GM12878 (cell line): Measurements from ENCODE around the gene DNAH17. TPM values are rescaled to one million over a fixed set of nuclear protein-coding genes. Genes with fewer than 3 reads are reported as not detected.

Source experiments
- ATAC-seq: fragments of 200-7000 bp; cut with Tn5 transposase; 3 replicates; pipeline ENCODE4 v1.9.1; 2020; ENCODE audit warnings: mild to moderate bottlenecking, moderate library complexity
- BruUV-seq: library from RNA; stranded (reverse); fragments of 400-500 nt; replicated peaks from 2 replicates; lab custom pipeline; 2021; lab: Mats Ljungman, UMichigan
- CTCF ChIA-PET: fragments of 300-600 bp; sonication (Branson Sonifier 250); formaldehyde crosslinking; extraction: SDS; loops from one replicate; lab custom pipeline; 2021; ENCODE audit warnings: inconsistent platforms; lab: Yijun Ruan, JAX
- POLR2A ChIA-PET: fragments of 350-600 bp; formaldehyde crosslinking; extraction: SDS; loops from one replicate; lab custom pipeline; 2021; ENCODE audit warnings: inconsistent platforms; lab: Charles Lee
- RAD21 ChIA-PET: fragments of 300-600 bp; sonication (Branson Sonifier 250); formaldehyde crosslinking; loops from one replicate; lab custom pipeline; 2023; ENCODE audit warnings: antibody characterized with exemption; ENCODE audit not compliant: unreplicated experiment; lab: Charles Lee
- SMC1A ChIA-PET: fragments of 300-600 bp; sonication (Branson Sonifier 250); formaldehyde crosslinking; loops from one replicate; lab custom pipeline; 2023; ENCODE audit not compliant: unreplicated experiment, uncharacterized antibody; lab: Charles Lee
- DNase-seq: peaks from one replicate; pipeline ENCODE4 v3.0.0-alpha.2; 2011; ENCODE audit warnings: low read depth, low spot score
- FAIRE-seq: peaks from 3 replicates; lab custom pipeline; 2011; peaks lifted over from hg19 to GRCh38; lab: Jason Lieb, UNC
- H2AFZ ChIP-seq: 2 replicates; pipeline ENCODE4 v1.6.0; 2011; ENCODE audit warnings: low read depth, low read length, control low read depth; ENCODE audit not compliant: control insufficient read depth
- H3K27ac ChIP-seq: 2 replicates; pipeline ENCODE4 v1.5.1; 2011; ENCODE audit warnings: control low read depth; ENCODE audit not compliant: control insufficient read depth, insufficient read depth
- H3K27me3 ChIP-seq, 2 experiments: replicated peaks in 1 of 2; 2 replicates each; pipeline versions ENCODE4 v1.6.0 to v1.6.1; 2011; ENCODE audit warnings: low read length in 1 of 2; ENCODE audit not compliant: control insufficient read depth in 2 of 2, insufficient read depth in 2 of 2
- H3K36me3 ChIP-seq, 2 experiments: 2 replicates each; pipeline ENCODE4 v1.5.1; 2011; ENCODE audit warnings: low read length in 1 of 2; ENCODE audit not compliant: control insufficient read depth in 2 of 2, insufficient read depth in 2 of 2
- H3K4me1 ChIP-seq: 2 replicates; pipeline ENCODE4 v1.6.1; 2011; ENCODE audit warnings: mild to moderate bottlenecking, low read length, moderate library complexity, mixed read lengths; ENCODE audit not compliant: control insufficient read depth, insufficient read depth
- H3K4me2 ChIP-seq: 2 replicates; pipeline ENCODE4 v1.6.0; 2011; ENCODE audit warnings: control low read depth; ENCODE audit not compliant: control insufficient read depth, insufficient read depth
- H3K4me3 ChIP-seq: fragments of 200-600 bp; sonication (generic); 2 replicates; pipeline ENCODE4 v1.5.1; 2016
- H3K79me2 ChIP-seq: 2 replicates; pipeline ENCODE4 v1.6.0; 2011; ENCODE audit warnings: low read length; ENCODE audit not compliant: control insufficient read depth, insufficient read depth
- H3K9ac ChIP-seq: 2 replicates; pipeline ENCODE4 v1.8.0; 2011; ENCODE audit warnings: low read length, control low read depth, mixed read lengths; ENCODE audit not compliant: control insufficient read depth, insufficient read depth
- H3K9me3 ChIP-seq: replicated peaks from 3 replicates; pipeline ENCODE4 v1.5.1; 2011; ENCODE audit warnings: mild to moderate bottlenecking, low read length; ENCODE audit not compliant: control insufficient read depth, insufficient read depth
- H4K20me1 ChIP-seq: 2 replicates; pipeline ENCODE4 v1.6.0; 2011; ENCODE audit not compliant: control insufficient read depth, insufficient read depth
- CEBPB ChIP-seq, 2 experiments: fragments of 150-350 bp in 1 of 2; IDR thresholded peaks; 2 replicates each; pipeline ENCODE4 v1.6.1; 2012 to 2014; ENCODE audit warnings: low read depth in 2 of 2, low read length in 2 of 2, borderline replicate concordance in 1 of 2, inconsistent platforms in 1 of 2
- CHD4 ChIP-seq: fragments of 200-600 bp; sonication (generic); IDR thresholded peaks from 2 replicates; pipeline ENCODE4 v1.6.1; 2016; ENCODE audit warnings: mild to moderate bottlenecking
- EED ChIP-seq: sonication (generic); IDR thresholded peaks from 2 replicates; pipeline ENCODE4 v1.6.1; 2016; ENCODE audit warnings: antibody characterized with exemption, low read depth
- HCFC1 ChIP-seq: fragments of 150-350 bp; IDR thresholded peaks from 2 replicates; pipeline ENCODE4 v1.6.1; 2014; ENCODE audit warnings: low read length
- PAX5 ChIP-seq: IDR thresholded peaks from 2 replicates; pipeline ENCODE4 v1.6.1; 2011; ENCODE audit warnings: low read depth, low read length, borderline replicate concordance
- RAD21 ChIP-seq: IDR thresholded peaks from 2 replicates; pipeline ENCODE4 v1.6.1; 2011; ENCODE audit warnings: mild to moderate bottlenecking, low read depth, low read length, moderate library complexity; ENCODE audit not compliant: insufficient read depth
- STAT1 ChIP-seq: fragments of 450-650 bp; conservative IDR thresholded peaks from 2 replicates; pipeline ENCODE4 v1.6.1; 2014; ENCODE audit warnings: antibody characterized with exemption, mild to moderate bottlenecking
- SUPT20H ChIP-seq: IDR thresholded peaks from 2 replicates; pipeline ENCODE4 v1.6.1; 2011; ENCODE audit warnings: low read depth, mild to moderate bottlenecking, low read length, moderate library complexity, borderline replicate concordance; ENCODE audit not compliant: control insufficient read depth
- ZNF24 ChIP-seq: fragments of 450-650 bp; IDR thresholded peaks from 2 replicates; pipeline ENCODE4 v1.6.1; 2017; ENCODE audit warnings: antibody characterized with exemption, mild to moderate bottlenecking
- ZZZ3 ChIP-seq: IDR thresholded peaks from 2 replicates; pipeline ENCODE4 v1.6.1; 2011; ENCODE audit warnings: low read depth; ENCODE audit not compliant: control insufficient read depth, insufficient read length
- WGBS: methylation state at CpG from one replicate; pipeline ENCODE4 v1.1.6; 2016; ENCODE audit warnings: low lambda C conversion rate; ENCODE audit not compliant: insufficient replicate concordance, insufficient coverage; ENCODE audit errors: missing lambda C conversion rate; 5-methylcytosine and 5-hydroxymethylcytosine counted together
- in situ Hi-C: fragments of 300-500 bp; cut with MboI; formaldehyde crosslinking; loops from 9 replicates; pipeline ENCODE4 v1.14.3; 2018; ENCODE audit warnings: mixed read lengths
- intact Hi-C: fragments of 100-400 bp; cut with micrococcal nuclease; formaldehyde crosslinking; loops from one replicate; pipeline ENCODE4 v1.14.2; 2022; ENCODE audit not compliant: unreplicated experiment
- polyA plus RNA-seq, 11 experiments: library from polyadenylated mRNA; depleted of rRNA in 4 of 11; unstranded in 6 of 11; stranded (reverse) in 5 of 11; fragments of >200 nt; fragmentation: Nextera tagmentation in 4 of 11; fragmentation: Illumina TruSeq in 1 of 11; extraction: Ambion mirVana in 4 of 11; extraction: Trizol in 1 of 11; gene quantifications; 1 replicate in 1 of 11; 2 replicates in 10 of 11; pipeline versions ENCODE4 v1.2.1 to v1.2.3, GENCODE V29; 2011 to 2016; ENCODE audit warnings: inconsistent platforms in 2 of 11, missing spikeins in 2 of 11, low read depth in 1 of 11
- total RNA-seq, 4 experiments: library from RNA; depleted of rRNA in 3 of 4; stranded (reverse); fragments of >200 nt in 3 of 4; fragmentation: Illumina TruSeq in 1 of 4; extraction: Trizol in 1 of 4; gene quantifications; 2 replicates each; pipeline versions ENCODE4 v1.2.1 to v1.2.3, GENCODE V29; 2013 to 2021
- TF ChIP-seq, protein P1 (sequence below): fragments of 450-650 bp; IDR thresholded peaks from 2 replicates; pipeline ENCODE4 v1.6.1; 2017; ENCODE audit warnings: mild to moderate bottlenecking, moderate library complexity
- TF ChIP-seq, protein P2 (sequence below): IDR thresholded peaks from 2 replicates; pipeline ENCODE4 v1.6.1; 2012; ENCODE audit warnings: low read depth, low read length, improper control_type of control experiment

The DNAH17 gene
- total and polyA plus RNA-seq, 10 of the 15 experiments (the other 5 are each of a cell fraction or from before 2014, with no cell fraction given): 0.16 to 2.9 (median 0.56) TPM

- intact Hi-C loops: no loop called here
These were observed 47.1 kb downstream of the DNAH17 start for GRCh38 chr17:78529871-78530670.

GRCh38 chr17:78529251-78529650, 47.9 kb downstream of the DNAH17 start:
- H2AFZ ChIP-seq: no peak overlapping the region
- H3K4me1 ChIP-seq: no peaks in the 10 kb centered on the region
- no peak overlapping the region for H3K9ac ChIP-seq
- CTCF ChIA-PET: no interaction called here
- no peak overlapping the region for H3K4me2 ChIP-seq
- ATAC-seq (no peak), DNase-seq (no peak), FAIRE-seq (no peak)
- H4K20me1 ChIP-seq: no peaks in the 10 kb centered on the region
- POLR2A ChIA-PET: no interaction called here
- no peak overlapping the region for H3K27ac ChIP-seq
- no peaks in the 10 kb centered on the region for H3K27me3 ChIP-seq
- BruUV-seq: no TSS peak
- intact Hi-C loops: no loop called here
- TF ChIP-seq, protein P1, sequence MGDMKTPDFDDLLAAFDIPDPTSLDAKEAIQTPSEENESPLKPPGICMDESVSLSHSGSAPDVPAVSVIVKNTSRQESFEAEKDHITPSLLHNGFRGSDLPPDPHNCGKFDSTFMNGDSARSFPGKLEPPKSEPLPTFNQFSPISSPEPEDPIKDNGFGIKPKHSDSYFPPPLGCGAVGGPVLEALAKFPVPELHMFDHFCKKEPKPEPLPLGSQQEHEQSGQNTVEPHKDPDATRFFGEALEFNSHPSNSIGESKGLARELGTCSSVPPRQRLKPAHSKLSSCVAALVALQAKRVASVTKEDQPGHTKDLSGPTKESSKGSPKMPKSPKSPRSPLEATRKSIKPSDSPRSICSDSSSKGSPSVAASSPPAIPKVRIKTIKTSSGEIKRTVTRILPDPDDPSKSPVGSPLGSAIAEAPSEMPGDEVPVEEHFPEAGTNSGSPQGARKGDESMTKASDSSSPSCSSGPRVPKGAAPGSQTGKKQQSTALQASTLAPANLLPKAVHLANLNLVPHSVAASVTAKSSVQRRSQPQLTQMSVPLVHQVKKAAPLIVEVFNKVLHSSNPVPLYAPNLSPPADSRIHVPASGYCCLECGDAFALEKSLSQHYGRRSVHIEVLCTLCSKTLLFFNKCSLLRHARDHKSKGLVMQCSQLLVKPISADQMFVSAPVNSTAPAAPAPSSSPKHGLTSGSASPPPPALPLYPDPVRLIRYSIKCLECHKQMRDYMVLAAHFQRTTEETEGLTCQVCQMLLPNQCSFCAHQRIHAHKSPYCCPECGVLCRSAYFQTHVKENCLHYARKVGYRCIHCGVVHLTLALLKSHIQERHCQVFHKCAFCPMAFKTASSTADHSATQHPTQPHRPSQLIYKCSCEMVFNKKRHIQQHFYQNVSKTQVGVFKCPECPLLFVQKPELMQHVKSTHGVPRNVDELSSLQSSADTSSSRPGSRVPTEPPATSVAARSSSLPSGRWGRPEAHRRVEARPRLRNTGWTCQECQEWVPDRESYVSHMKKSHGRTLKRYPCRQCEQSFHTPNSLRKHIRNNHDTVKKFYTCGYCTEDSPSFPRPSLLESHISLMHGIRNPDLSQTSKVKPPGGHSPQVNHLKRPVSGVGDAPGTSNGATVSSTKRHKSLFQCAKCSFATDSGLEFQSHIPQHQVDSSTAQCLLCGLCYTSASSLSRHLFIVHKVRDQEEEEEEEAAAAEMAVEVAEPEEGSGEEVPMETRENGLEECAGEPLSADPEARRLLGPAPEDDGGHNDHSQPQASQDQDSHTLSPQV: no peak
- no peak for TF ChIP-seq CEBPB (IDR thresholded peaks at IDR 0.05; ENCODE audit: borderline replicate concordance in 1 of 2, low read depth in 2 of 2, low read length in 2 of 2)
- TF ChIP-seq RAD21: no peak
- TF ChIP-seq, protein P2, sequence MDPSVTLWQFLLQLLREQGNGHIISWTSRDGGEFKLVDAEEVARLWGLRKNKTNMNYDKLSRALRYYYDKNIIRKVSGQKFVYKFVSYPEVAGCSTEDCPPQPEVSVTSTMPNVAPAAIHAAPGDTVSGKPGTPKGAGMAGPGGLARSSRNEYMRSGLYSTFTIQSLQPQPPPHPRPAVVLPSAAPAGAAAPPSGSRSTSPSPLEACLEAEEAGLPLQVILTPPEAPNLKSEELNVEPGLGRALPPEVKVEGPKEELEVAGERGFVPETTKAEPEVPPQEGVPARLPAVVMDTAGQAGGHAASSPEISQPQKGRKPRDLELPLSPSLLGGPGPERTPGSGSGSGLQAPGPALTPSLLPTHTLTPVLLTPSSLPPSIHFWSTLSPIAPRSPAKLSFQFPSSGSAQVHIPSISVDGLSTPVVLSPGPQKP: no peak
- no peak for TF ChIP-seq HCFC1
- no peak for TF ChIP-seq EED
- TF ChIP-seq STAT1: no peak
- no peak for TF ChIP-seq ZZZ3
- TF ChIP-seq PAX5: no peak
- TF ChIP-seq CHD4: no peak
- H3K79me2 ChIP-seq: no peaks in the 10 kb centered on the region
- 36% methylated on average over 11 of the region's 11 CpGs for WGBS
- in situ Hi-C loops: no loop called here
- H3K36me3 ChIP-seq: no peaks in the 10 kb centered on the region
- H3K4me3 ChIP-seq: no peak overlapping the region
- H3K9me3 ChIP-seq: no peaks in the 10 kb centered on the region
- SMC1A ChIA-PET: no interaction called here
- RAD21 ChIA-PET: interaction anchor here (0.6 kb wide), 1 partner anchor 44 kb away, joined by 3 read pairs; no protein-coding TSS in a partner anchor

More at GRCh38 chr17:78529871-78530670, 47.1 kb downstream of the DNAH17 start:
- POLR2A ChIA-PET: no interaction called here
- BruUV-seq: no TSS peak
- Histone ChIP-seq H3K4me1 (no peaks in the 10 kb centered on the region), H3K9me3 (no peaks in the 10 kb centered on the region), H3K27me3 (no peaks in the 10 kb centered on the region; a peak in 1 of 4 replicates), H3K79me2 (no peaks in the 10 kb centered on the region), H3K27ac (no peak overlapping the region), H3K9ac (no peak overlapping the region), H3K4me2 (no peak overlapping the region), H3K36me3 (no peaks in the 10 kb centered on the region), H3K4me3 (no peak overlapping the region), H4K20me1 (no peaks in the 10 kb centered on the region), H2AFZ (no peak overlapping the region)
- TF ChIP-seq SUPT20H (no peak), ZNF24 (no peak)
- in situ Hi-C loops: no loop called here
- RAD21 ChIA-PET: no interaction called here
- CTCF ChIA-PET: interaction anchor here (0.9 kb wide), 1 partner anchor 336 kb away, joined by 3 read pairs; no protein-coding TSS in a partner anchor
- no peak for ATAC-seq
- no peak for FAIRE-seq
- WGBS: 59% methylated on average over 29 of the region's 29 CpGs
- SMC1A ChIA-PET: no interaction called here
- DNase-seq: no peak
